Panc1 (cell line): ENCODE data around the gene ZDHHC19. TPM values are rescaled to one million over a fixed set of nuclear protein-coding genes. Genes with fewer than 3 reads are reported as not detected.

Experiments
- ATAC-seq: fragments of 200-7000 bp; cut with Tn5 transposase; 2 replicates; pipeline ENCODE4 v1.9.1; 2020; ENCODE audit warnings: mild to moderate bottlenecking, moderate library complexity
- BruUV-seq: library from RNA; stranded (reverse); fragments of 400-500 nt; replicated peaks from 2 replicates; lab custom pipeline; 2021; lab: Mats Ljungman, UMichigan
- CTCF ChIA-PET: fragments of 300-600 bp; sonication (Branson Sonifier 250); formaldehyde crosslinking; loops from one replicate; lab custom pipeline; 2022; ENCODE audit warnings: antibody characterized with exemption; lab: Charles Lee
- POLR2A ChIA-PET: fragments of 300-600 bp; sonication (Branson Sonifier 250); formaldehyde crosslinking; loops from one replicate; lab custom pipeline; 2022; ENCODE audit warnings: antibody characterized with exemption; lab: Charles Lee
- DNase-seq: peaks from one replicate; pipeline ENCODE4 v3.0.0-alpha.2; 2010; ENCODE audit warnings: low read depth, low spot score
- H3K27ac ChIP-seq: 2 replicates; pipeline ENCODE4 v1.5.1; 2011; ENCODE audit warnings: mild to moderate bottlenecking, low read length, inconsistent platforms
- H3K27me3 ChIP-seq: fragments of 200-500 bp; sonication (Bioruptor generic); 2 replicates; pipeline ENCODE4 v1.6.0; 2014; ENCODE audit warnings: low read length, inconsistent platforms; ENCODE audit not compliant: control insufficient read depth, insufficient read depth
- H3K36me3 ChIP-seq: fragments of 200-500 bp; sonication (Bioruptor generic); 2 replicates; pipeline ENCODE4 v1.5.1; 2014; ENCODE audit warnings: inconsistent platforms, mild to moderate bottlenecking, low read length, moderate library complexity; ENCODE audit not compliant: control insufficient read depth, insufficient read depth
- H3K4me1 ChIP-seq: 2 replicates; pipeline ENCODE4 v1.5.1; 2011; ENCODE audit warnings: inconsistent platforms, mild to moderate bottlenecking, low read length, moderate library complexity; ENCODE audit not compliant: control insufficient read depth, insufficient read depth
- H3K4me3 ChIP-seq, 2 experiments: 2 replicates each; pipeline ENCODE4 v1.5.1; 2011 to 2012; ENCODE audit warnings: low read depth in 2 of 2, low read length in 2 of 2, mild to moderate bottlenecking in 2 of 2, inconsistent platforms in 1 of 2, moderate library complexity in 1 of 2
- H3K9me3 ChIP-seq: fragments of 200-500 bp; sonication (Bioruptor generic); 2 replicates; pipeline ENCODE4 v1.5.1; 2014; ENCODE audit warnings: low read depth, mild to moderate bottlenecking, inconsistent platforms, low read length, moderate library complexity; ENCODE audit not compliant: control insufficient read depth, insufficient read depth
- CTCF ChIP-seq: fragments of 450-650 bp; IDR thresholded peaks from 2 replicates; pipeline ENCODE4 v1.5.1; 2017; ENCODE audit warnings: mild to moderate bottlenecking
- POLR2AphosphoS5 ChIP-seq: IDR thresholded peaks from 2 replicates; pipeline ENCODE4 v1.6.1; 2012; ENCODE audit warnings: mild to moderate bottlenecking, low read depth, low read length, moderate library complexity
- REST ChIP-seq, 2 experiments: IDR thresholded peaks; 2 replicates each; pipeline ENCODE4 v1.6.1; 2011 to 2012; ENCODE audit warnings: low read depth in 2 of 2, control low read depth in 1 of 2, low read length in 1 of 2, mild to moderate bottlenecking in 1 of 2, moderate library complexity in 1 of 2; ENCODE audit not compliant: insufficient read depth in 1 of 2
- SIN3A ChIP-seq: IDR thresholded peaks from 2 replicates; pipeline ENCODE4 v1.6.1; 2012; ENCODE audit warnings: low read depth, mild to moderate bottlenecking, low read length, moderate library complexity, borderline replicate concordance; ENCODE audit not compliant: insufficient read depth
- TCF7L2 ChIP-seq: IDR thresholded peaks from 2 replicates; pipeline ENCODE4 v1.6.1; 2011; ENCODE audit warnings: mild to moderate bottlenecking, low read depth, low read length, inconsistent platforms
- in situ Hi-C: cut with HindIII; loops from 2 replicates; pipeline ENCODE4 v1.10.0; 2016; ENCODE audit warnings: low sequenced_read_pairs, low pct_unique_long_range_greater_than_20kb
- intact Hi-C: fragments of 100-400 bp; cut with micrococcal nuclease; formaldehyde crosslinking; loops from one replicate; pipeline ENCODE4 v1.10.0; 2022; ENCODE audit not compliant: unreplicated experiment
- total RNA-seq: library from RNA; stranded (reverse); gene quantifications from one replicate; pipeline ENCODE4 v1.2.1, GENCODE V29; 2021; ENCODE audit not compliant: unreplicated experiment

The ZDHHC19 gene
- total RNA-seq, 1 experiment from 2014 or later: 0.33 TPM

GRCh38 chr3:196175722-196176121, 35.5 kb downstream of the ZDHHC19 start:
- in situ Hi-C loops: loop anchor here (25.0 kb wide), 1 partner anchor 88 kb away; the partner anchor contains the start of gene TFRC
- no peaks in the 10 kb centered on the region for H3K36me3 ChIP-seq
- H3K27me3 ChIP-seq: no peaks in the 10 kb centered on the region
- no peak for DNase-seq
- H3K4me1 ChIP-seq: peaks cover 10% of the 10 kb centered on the region; the same call in 1 of the 2 replicates
- ChIA-PET POLR2A (no interaction called here), CTCF (no interaction called here)
- intact Hi-C loops: no loop called here
- H3K9me3 ChIP-seq: no peaks in the 10 kb centered on the region
- TF ChIP-seq CTCF: no peak
- no peak for TF ChIP-seq SIN3A
- no peak for TF ChIP-seq REST (IDR thresholded peaks at IDR 0.05; ENCODE audit: insufficient read depth in 1 of 2, low read depth in 2 of 2, low read length in 1 of 2)
- no peak for TF ChIP-seq TCF7L2
- TF ChIP-seq POLR2AphosphoS5: no peak
- H3K27ac ChIP-seq: no peak overlapping the region
- peak; percentile 44; the same call in 1 of the 2 replicates for ATAC-seq
- BruUV-seq: no TSS peak
- no peak overlapping the region for H3K4me3 ChIP-seq

- Histone ChIP-seq H3K4me3 (no peak overlapping the region), H3K36me3 (no peaks in the 10 kb centered on the region), H3K4me1 (peaks cover 10% of the 10 kb centered on the region; the same call in 1 of the 2 replicates), H3K27ac (no peak overlapping the region), H3K9me3 (no peaks in the 10 kb centered on the region), H3K27me3 (no peaks in the 10 kb centered on the region)
- CTCF ChIA-PET: interaction anchor here (0.5 kb wide), 1 partner anchor 83 kb away, joined by 7 read pairs; no protein-coding TSS in a partner anchor
- POLR2A ChIA-PET: no interaction called here
- TF ChIP-seq CTCF: no peak
- no peak for TF ChIP-seq TCF7L2
- no peak for TF ChIP-seq POLR2AphosphoS5
- TF ChIP-seq REST (IDR thresholded peaks at IDR 0.05; ENCODE audit: insufficient read depth in 1 of 2, low read depth in 2 of 2, low read length in 1 of 2): no peak
- no peak for DNase-seq
- peak; percentile 33; the same call in 1 of the 2 replicates for ATAC-seq
- intact Hi-C loops (no loop called here), in situ Hi-C loops (loop anchor here (25.0 kb wide), 1 partner anchor 88 kb away; the partner anchor contains the start of gene TFRC)
- BruUV-seq: no TSS peak
Observed at GRCh38 chr3:196175116-196175625, 36.0 kb downstream of the ZDHHC19 start.
